HG02759 (cell line): Measurements from ENCODE around the gene MIGA2.
"Not testable (repeated sequence)": the region's sequence is repeated elsewhere in the genome, so short reads cannot be mapped to it uniquely, and the experiment has no call there.

ENCODE experiments used
- ATAC-seq: cut with Tn5 transposase; IDR thresholded peaks from one replicate; pipeline ENCODE4 v1.9.1; 2021; ENCODE audit warnings: mild to moderate bottlenecking, moderate library complexity; ENCODE audit not compliant: unreplicated experiment

MIGA2 gene

DNA sequence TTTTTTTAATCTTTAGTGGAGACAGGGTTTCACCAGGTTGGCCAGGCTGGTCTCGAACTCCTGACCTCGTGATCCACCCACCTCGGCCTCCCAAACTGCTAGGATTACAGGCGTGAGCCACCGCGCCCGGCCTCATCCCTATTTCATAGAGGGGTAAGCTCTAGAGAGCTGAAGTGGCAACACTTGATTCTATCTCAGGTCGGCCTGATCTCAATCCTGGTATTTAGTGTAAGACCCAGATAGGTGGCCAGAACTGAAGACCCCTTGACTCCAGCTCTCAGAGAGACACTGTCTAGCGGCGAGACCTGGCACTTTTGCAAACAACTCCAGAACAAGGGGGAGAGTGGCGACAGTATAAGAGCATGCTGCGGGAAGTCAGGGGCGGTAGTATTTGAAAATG, 588 bp upstream of the MIGA2 start:
- ATAC-seq: not testable (repeated sequence)

DNA sequence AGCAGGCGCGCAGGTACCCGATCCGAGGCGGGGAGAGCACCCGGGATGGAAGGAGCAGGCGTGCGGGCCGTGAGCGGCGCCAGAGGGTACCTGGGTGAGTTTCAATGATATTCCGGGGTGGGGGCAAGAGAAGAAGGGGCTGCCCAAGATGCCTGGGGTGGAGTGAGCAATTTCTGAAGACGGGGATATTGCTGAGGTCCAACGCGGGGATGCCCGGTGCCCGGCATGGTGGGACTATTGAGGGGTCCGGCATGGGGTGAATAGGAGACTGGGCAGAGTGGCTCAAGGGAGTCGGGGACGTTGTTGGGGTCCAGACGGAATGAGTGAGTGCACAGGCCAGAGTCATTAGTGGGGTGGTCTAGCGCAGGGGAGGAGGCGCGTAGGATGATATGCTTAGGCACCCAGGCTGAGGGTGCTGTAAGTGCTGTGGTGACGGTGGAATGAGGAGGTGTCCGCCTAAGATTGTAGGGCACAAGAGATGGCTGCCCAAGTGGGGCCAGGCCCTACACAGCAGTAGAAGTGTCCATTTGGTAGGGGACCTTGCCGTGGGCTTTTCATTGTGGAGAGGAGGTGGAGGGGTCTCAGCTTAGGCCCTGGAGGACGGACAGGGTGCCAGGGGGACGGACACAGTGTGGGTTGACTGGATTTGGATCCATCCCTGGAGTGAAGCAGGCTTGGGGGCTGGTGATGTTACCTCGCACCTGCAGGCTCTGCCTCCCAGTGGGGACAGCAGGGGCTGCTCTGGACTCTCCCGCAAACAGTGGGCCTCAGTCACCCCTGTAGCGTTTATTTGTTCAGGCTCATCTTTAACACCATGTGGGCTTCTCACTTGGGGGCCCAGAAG, 719 bp downstream of the MIGA2 start:
- no peak for ATAC-seq

DNA sequence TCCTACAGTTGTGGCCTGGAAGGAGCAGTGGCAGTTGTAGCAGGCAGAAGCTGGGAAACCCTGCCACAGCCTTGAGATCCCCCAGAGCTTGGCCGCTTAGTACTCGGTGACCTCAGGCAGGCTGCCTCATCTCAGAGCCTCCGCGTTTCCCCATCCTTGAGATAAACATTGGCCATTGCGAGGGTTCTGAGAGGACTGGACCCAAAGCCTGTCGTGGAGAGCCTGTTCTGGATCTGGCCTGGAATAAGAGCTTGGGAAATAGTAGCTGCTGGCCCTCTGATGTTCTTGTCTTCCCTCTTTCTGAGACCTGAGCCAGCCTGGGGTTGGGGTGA, 1.3 kb downstream of the MIGA2 start:
- no peak for ATAC-seq

DNA sequence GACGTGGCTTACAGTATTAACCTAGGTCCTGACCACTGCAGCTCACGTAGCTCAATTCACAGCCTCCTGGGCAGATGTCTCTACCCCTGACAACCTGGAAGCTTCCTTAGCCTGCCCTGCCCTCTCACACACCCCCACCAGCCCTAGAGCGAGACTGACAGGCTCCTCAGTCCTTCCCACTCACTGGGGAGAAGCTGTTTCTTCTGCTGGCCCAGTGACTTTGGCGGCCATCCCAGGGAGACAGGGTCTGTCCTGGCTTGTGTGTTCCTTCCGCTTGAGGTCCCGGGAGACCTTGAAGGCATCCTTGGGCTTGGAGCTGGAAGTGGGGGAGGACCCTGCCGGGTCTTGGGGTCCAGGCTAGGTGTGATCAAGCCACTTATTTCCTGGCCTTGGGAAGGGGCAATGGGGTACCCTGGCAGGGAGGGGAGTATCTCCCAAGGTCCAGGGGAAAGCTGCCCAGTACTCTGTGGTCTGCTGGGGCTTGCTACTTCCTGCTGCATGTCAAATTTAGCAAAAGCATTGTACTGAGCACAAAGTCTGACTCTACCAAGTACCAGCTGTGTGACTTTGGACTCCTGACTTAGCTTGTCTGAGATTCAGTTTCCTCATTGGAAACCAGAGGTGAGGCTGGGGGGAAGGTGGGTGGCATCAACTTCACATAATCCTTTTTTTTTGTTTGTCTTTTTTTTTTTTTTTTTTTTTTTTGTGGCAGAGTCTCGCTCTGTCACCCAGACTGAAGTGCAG, 1.9 kb downstream of the MIGA2 start:
- no peak for ATAC-seq

DNA sequence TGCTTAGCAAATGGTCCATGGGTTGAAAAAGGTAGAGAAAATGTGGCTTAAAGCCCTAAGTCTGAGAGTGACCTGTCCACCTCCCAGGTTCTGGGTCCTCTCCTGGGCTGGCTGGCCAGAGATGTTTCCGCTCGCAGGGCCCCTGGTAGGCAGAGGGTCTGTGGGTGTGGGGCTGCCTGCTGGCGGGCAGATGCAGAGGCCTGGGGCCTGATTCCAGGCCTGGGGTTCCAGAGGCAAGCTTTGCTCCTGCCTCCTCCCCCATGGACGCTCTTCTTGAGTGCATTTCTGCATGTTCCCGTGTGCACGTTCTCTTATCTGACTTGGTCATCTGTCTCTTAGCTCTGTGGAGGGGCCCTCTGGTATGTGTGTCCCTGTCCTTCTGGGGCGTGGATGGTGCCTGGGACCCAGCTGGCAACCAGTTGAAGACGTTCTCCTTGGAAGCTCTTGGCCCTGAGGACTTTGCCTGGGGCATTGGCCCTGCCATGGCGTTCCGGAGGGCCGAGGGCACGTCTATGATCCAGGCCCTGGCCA, 3.8 kb downstream of the MIGA2 start:
- no peak for ATAC-seq

DNA sequence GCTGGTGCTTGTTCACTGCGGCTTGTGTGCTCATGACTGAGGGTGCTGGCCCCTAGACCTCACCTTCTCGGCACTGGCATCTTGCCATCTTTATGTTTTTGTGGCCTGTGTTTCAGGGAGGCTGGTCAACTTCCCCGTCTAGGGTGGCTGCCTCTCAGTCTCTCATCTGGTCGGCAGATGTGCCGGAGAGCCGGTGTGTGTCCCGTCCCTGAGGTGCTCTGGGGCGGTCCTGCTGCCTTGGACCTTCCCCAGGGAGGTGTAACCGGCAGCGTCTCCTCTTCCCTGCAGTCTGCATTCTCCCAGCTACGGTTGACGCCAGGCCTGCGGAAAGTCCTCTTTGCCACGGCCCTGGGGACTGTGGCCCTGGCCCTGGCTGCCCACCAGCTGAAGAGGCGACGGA, 5.6 kb downstream of the MIGA2 start:
- no peak for ATAC-seq

DNA sequence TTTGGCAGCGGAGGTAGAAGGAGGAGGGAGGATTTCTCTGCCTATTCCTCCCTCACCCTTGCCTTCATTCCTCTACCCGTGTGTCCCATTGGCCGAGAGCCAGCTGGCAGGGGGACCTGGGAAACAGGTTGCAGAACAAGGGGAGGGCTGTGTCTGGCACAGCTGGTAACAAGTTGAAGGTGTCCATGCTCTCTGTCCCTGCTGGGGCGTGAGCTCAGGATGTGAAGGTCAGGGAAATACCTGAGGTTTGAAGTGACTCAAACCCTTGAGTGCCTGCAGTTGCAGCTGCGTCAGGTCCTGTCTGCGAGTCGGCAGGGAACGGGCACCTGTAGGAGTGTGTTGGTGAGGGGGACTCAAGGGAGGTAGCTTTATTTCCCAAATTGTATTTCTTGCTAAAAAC, 16.2 kb downstream of the MIGA2 start:
- ATAC-seq: no peak

DNA sequence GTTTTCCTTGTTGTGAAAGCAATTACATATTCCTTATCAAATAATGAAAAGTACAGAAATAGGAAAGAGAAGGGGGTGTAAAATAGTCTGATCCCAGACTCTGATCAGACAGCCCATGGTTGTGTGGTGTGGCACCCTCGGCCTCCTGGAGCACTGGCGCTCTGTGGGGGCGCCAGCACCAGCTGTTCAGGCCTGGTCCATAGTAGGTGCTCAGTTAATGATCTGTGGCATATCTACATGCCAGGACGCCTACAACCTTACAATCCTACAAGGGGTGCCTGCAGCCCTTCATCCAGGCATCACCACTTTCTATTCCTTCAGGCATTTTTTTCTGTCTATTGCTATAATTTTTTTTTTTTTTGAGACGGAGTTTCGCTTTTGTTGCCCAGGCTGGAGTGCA, 16.6 kb downstream of the MIGA2 start:
- no peak for ATAC-seq

DNA sequence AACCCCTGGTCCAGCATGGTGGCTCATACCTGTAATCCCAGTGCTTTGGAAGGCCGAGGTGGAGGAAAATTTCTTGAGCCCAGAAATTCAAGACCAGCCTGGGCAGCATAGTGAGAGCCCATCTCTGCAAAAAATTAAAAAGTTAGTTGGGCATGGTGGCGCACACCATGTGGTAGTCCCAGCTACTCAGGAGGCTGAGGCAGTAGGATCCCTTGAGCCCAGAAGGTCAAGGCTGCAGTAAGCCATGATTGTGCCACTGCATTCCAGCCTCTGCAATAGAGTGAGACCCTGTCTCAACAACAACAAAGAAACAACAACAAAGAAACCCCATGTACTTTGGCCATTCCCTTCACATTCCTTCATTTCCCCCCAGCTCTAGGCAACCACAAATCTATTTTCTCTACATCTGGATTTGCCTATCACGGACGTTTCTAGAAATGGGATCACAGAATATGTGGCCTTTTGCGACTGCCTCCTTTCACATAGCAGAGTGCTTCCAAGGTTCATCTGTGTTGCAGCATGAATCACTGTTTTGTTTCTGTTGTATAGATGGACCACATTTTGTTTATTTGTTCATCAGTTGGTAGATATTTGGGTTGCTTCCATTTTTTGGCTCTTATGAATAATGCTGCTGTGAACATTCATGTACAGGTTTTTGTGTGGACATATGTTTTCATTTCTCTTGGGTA, 17.9 kb downstream of the MIGA2 start:
- no peak for ATAC-seq

DNA sequence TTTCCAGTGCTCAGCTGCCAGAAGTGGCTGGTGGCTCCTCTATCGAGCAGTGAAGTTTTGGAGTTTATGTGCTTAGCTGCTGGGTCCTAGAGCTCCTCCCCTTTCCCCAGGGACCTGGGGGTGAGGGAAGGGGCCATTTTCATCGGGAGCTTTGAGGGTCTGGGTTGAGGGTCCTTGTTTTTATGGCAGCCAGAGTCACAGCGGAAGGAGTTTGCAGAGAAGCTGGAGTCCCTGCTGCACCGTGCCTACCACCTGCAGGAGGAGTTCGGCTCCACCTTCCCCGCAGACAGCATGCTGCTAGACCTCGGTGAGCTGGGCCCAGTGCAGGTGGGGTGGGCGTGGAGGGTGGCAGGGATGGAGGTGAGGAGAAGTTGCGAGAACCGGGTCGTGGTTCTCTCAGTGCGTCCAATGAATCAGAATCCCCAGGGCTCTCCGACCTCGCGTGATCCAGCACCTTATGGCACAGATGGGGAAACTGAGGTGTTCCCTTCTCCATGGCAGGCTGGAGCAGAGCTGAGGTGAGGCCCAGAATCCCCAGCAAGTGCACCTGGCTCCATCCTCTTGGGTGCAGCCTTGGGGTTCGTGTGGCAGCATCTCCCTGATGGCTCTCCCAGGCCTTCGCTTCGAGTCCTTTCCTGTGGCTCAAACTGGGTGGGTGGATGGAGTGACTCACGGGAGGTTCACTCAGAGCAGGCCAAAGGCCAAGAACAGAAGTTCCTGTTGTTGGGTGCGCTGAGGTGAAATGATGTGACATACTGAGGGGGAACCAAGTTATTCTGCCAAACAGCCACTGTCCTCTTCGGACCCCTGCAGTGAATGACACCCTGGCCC, 22.8 kb downstream of the MIGA2 start:
- no peak for ATAC-seq

DNA sequence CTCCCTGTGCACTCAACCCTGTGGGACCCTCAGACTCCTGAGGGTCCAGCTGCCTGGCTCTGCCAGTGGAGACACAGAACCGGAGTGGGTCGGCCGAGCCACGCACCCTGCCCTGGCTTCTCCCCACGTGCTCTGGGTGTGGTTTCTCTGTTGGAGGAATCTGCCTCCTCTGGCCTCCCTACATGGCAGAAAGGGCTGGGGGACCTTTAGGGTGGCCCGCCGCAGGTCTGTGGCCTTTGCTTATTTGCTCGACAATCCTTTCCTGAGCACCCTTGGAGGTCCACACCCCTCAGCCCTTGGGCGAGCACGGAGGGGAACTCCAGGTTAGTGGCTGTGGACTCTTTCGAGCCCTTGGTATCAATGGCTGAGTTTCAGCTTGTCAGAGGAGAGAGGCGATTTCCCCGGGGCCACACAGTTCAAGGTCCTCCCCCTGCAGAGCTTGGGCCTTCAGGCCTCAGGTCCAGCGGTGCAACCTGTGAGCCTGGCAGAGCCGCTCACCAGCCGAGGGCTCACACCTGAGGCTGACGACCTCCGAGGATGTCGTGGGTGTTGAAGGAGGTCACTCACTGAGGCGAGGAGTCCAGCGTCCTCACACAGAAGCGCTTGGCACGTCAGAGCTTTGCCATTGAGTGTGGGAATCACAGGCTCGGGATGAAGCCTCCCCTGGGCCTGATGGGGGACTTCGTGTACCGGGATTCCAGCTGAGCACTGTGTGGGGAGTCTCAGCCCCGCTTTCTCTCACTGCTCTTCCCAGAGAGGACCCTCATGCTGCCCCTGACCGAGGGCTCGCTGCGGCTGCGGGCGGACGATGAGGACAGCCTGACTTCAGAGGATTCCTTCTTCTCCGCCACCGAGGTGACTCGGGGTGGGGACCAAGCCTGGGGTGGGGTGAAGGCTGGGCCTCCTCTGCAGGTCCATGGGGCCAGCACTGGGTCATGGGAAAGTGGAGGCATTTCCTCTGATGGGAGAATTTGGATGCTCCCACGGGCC, 23.7 kb downstream of the MIGA2 start:
- ATAC-seq: no peak

DNA sequence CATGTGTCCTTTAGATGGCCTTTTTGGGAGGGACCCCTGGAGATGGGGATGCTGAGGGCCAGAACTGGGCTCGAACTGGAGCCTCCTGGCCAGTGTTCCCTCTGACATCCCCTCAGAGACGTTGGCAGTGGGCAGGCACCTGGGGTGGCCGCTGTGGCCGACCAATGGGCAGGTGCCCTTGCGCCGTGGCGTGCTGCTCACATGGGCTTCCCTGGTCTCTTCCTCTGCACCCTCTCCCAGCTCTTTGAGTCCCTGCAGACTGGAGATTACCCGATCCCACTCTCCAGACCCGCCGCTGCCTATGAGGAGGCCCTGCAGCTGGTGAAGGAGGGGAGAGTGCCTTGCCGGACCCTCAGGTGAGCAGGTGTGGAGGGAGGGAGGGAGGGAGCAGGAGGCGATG, 24.6 kb downstream of the MIGA2 start:
- ATAC-seq: no peak

DNA sequence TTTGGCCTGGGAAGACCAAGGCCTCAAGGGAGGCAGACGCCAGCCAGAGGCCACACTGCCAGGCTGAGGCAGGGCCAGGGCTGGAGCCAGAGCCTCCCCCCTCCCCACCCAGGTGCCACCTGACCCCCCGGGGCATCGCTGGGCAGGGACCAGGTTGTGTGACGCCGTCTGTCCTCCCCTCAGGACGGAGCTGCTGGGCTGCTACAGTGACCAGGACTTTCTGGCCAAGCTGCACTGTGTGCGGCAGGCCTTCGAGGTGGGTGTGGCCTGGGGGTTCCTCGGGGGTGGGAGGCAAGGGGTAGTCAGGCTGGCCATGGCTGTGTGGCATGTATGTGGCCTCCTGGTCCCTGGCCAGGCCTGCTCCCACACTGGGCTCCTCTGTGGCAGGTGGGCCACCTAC, 26.6 kb downstream of the MIGA2 start:
- no peak for ATAC-seq

DNA sequence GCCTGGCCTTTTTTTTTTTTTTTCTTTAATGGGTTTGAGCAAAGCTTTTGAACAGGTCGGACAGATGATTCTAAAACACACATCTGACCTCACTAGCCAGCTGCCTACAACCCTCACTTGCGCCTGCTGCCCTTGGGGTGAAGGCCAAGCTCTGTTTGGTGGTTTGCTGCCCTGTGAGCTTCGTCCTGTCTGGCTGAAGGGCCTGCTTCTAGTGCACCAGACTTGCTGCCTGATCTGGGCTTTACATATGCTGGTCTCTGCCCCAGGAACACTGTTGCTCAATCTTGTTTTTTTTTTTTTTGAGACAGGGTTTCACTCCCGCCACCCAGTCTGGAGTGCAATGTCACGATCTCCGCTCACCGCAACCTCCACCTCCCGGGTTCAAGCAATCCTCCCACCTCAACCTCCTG, 28.1 kb downstream of the MIGA2 start:
- no peak for ATAC-seq

DNA sequence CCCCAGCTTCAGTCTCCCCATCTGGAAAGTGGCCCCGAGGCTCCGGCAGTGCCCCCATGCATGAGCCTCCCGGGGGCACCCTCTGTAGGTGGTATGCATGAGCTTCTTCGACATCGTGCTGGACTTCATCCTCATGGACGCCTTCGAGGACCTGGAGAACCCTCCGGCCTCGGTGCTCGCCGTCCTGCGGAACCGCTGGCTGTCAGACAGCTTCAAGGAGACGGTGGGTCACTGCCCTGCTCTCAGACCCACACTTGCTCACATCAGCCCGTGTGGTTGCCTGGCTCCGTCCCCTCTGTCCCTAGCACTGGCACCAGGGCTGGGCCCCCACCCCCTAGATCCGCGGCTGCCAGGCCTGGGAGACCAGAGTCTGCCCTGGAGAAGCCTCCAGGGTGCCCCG, 31.7 kb downstream of the MIGA2 start:
- ATAC-seq: no peak

DNA sequence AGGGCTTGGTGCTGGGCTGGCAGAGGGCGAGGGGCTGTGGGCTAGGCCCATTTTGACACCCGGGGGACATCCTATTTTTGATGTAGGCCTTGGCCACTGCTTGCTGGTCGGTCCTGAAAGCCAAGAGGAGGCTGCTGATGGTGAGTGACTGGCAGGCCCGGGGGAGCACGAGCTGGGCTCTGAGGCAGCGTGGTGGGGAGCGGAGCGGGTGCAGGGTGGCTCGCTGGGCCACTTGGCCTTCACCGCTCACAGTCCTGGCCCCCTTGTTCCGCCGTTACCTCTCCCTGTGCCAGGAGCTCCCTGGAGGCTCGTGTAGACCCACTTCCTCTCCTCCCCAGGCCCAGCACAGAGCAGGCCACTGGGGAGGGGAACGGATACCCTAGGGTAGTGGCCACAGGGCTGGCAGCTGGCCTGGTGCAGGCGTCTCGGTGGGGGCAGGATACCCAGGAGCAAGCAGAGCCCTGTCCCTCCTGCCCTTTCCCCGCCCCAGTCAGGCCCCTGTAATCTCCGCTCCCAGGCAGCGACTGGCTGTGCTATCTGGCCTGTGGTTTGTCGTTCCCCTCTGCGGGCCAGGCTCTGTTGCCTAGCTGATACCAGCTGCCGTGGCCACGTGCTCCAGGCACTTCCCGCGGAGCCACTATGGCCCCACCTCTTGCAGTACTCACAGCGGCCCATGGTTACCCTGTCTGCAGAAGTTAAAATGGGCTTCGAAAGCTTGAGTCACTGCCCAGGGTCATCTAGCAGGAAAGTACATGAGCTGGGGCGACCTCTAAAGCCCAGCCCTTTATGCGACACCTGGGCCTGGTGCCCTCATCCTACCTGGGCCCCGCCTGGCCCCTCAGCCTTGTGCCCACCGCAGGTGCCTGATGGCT, 32.8 kb downstream of the MIGA2 start:
- peak; percentile 78 for ATAC-seq

DNA sequence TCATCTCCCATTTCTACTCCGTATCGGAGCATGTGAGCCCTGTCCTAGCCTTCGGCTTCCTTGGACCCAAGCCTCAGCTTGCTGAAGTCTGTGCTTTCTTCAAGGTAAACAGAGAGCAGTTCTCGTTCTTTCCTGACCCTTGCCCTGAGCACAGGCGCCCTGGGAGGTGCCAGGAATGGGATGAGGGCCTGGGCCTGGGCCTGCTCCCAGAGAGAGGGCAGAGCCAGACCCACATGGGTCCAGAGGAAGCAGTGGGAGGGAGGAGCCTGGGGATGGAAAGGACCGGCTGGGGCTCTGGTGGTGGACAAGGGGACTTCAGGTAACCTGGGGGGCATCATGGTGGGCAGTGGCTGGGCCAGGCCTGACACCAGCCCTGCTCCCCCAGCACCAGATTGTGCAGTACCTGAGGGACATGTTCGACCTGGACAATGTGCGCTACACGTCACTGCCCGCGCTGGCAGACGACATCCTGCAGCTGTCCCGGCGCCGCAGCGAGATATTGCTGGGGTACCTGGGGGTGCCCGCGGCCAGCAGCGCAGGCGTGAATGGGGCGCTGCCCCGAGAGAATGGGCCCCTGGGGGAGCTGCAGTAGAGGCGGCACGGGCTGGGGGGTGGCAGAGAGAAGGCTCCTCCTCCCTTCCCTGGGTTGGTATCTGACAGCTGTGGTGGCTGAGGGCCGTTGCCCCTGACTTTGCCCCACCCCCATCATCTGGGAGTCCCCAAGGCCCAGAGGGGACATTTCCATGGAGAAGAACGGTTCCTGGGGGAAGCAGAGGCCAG, 33.6 kb downstream of the MIGA2 start:
- ATAC-seq: no peak
